Measurements from ENCODE around the gene SLU7.

DNA sequence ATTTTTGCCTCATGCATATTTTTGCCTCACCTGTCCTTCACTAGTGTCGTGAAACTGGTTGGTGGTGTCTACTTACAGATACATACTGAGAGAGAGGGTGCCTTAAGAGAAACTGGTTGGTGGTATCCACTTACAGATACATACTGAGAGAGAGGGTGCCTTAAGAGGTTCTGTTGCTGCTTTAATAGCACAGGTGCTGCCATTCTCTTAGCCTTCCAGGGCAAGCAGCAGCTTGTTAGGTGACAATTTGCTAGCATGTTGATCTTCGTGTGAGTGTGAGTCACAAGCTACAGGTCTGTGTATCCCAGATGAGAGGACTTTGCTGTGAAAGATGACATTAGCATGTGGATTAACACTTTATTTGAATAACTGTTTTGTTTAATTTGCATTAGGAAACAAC lies 4.2 kb upstream of the SLU7 start:
- TF ChIP-seq CTCF (IDR thresholded peaks at IDR 0.05; ENCODE audit: borderline replicate concordance, extremely low read depth, low read length, poor library complexity, severe bottlenecking) (no peak), EZH2 (IDR thresholded peaks at IDR 0.05; ENCODE audit: borderline replicate concordance, low read depth, low read length, severe bottlenecking) (no peak)
